ENCODE measurements around the gene BCL2L2.

BCL2L2 gene

DNA sequence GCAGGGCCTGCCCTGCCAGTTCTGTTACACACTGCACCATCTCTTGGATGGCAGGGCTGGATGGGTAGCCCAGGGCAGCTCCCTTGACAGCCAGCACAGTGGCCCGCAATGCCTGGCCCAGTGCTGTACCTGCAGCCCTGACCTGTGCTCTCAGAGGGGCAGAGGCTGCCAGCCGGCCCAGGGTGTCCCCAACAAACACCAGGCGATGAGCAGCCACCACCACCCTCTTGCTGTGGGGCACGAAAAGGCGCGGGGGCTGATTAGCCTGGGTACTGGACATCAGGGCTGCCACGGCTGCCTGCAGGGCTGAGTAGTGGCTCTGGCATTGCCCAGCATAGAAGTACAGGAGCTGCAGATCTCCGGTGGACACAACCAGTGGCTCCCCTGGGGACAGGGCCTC, 50.6 kb downstream of the BCL2L2 start:
- in situ Hi-C loops (cut with HindIII; ENCODE audit: low sequenced_read_pairs): no loop called here
- TF ChIP-seq, protein P1, sequence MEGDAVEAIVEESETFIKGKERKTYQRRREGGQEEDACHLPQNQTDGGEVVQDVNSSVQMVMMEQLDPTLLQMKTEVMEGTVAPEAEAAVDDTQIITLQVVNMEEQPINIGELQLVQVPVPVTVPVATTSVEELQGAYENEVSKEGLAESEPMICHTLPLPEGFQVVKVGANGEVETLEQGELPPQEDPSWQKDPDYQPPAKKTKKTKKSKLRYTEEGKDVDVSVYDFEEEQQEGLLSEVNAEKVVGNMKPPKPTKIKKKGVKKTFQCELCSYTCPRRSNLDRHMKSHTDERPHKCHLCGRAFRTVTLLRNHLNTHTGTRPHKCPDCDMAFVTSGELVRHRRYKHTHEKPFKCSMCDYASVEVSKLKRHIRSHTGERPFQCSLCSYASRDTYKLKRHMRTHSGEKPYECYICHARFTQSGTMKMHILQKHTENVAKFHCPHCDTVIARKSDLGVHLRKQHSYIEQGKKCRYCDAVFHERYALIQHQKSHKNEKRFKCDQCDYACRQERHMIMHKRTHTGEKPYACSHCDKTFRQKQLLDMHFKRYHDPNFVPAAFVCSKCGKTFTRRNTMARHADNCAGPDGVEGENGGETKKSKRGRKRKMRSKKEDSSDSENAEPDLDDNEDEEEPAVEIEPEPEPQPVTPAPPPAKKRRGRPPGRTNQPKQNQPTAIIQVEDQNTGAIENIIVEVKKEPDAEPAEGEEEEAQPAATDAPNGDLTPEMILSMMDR (IDR thresholded peaks at IDR 0.05; ENCODE audit: low read depth, low read length, missing control alignments): no peak
- no peak overlapping the region for H3K4me3 ChIP-seq (ENCODE audit: low read depth, low read length)
- no peak for DNase-seq (ENCODE audit: low read depth)

DNA sequence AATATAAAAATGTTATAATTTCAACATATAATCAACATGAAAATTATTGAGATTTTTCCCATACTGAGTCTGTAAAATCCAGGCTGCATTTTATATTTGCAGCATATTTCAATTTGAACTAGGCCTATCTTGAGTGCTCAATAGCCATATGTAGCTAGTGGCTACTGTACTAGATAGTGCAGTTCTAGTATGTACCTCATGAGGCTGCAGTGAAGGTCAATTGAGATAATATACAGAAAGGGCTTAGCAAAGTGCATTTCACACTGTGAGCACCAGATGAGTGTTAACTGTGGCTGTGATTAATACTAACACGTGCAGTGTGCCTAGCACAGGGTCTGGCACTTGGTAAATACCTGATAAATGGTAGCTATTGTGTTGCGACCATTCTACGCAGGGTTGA, 51.4 kb downstream of the BCL2L2 start:
- TF ChIP-seq, protein P1 (IDR thresholded peaks at IDR 0.05; ENCODE audit: low read depth, low read length, missing control alignments): no peak
- H3K4me3 ChIP-seq (ENCODE audit: low read depth, low read length): no peak overlapping the region
- no peak for DNase-seq (ENCODE audit: low read depth)
- in situ Hi-C loops (cut with HindIII; ENCODE audit: low sequenced_read_pairs): no loop called here

DNA sequence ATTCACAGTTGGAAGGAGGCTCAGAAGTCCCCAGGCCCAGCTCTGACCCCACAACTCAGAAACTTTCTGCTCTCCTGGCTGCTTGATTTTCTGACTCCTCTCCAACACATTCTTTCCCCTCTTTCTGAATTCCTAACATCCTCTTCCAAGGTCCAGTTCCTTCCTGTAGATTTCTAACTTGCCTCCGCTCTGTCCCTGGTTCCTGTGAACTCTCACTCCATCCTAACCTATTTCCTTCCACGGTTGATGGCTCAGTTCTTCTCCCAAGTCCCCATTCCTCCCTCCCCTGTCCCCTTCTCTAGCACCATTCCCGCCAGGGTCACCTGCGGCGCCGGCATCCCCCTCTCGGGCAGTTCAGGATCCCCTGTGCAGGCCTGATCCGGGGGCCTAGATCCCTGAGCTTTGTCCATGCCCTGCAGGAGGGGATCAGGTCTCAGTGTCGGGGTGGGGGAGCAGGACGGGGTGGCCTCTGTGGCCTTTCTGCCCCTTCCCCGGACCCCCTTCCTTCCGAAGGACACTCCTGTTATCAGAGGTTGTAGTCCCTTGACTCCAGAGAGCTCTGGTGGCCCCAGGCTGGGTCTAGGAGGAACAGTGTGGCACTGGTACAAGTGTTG, 52.0 kb downstream of the BCL2L2 start:
- TF ChIP-seq, protein P1 (IDR thresholded peaks at IDR 0.05; ENCODE audit: low read depth, low read length, missing control alignments): no peak
- no peak for DNase-seq (ENCODE audit: low read depth)
- no peak overlapping the region for H3K4me3 ChIP-seq (ENCODE audit: low read depth, low read length)
- in situ Hi-C loops (cut with HindIII; ENCODE audit: low sequenced_read_pairs): no loop called here

DNA sequence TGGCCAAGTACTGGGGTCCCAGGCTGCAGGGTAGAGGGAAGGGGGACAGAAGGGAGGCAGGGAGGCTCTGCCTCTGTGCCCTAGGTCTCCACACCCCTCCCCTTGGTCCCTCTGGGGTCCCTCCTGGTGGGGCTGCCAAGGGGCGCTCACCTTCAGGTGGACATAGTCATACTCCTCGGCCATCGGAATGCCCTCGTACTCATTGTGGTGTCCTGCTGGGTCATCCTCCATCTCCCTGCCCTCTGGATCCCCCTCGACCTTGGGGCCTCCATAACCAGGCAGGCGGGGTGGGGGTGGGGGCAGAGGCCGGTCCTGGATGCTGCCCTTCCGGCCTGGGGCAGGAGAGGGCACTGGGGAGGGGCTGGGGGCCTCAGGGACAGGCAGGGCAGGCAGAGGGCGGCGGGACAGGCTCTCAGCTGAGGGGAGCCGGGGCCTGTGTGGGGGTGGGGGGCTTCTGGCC, 52.6 kb downstream of the BCL2L2 start:
- DNase-seq (ENCODE audit: low read depth): no peak
- in situ Hi-C loops (cut with HindIII; ENCODE audit: low sequenced_read_pairs): no loop called here
- H3K4me3 ChIP-seq (ENCODE audit: low read depth, low read length): no peak overlapping the region
- TF ChIP-seq, protein P1 (IDR thresholded peaks at IDR 0.05; ENCODE audit: low read depth, low read length, missing control alignments): no peak

DNA sequence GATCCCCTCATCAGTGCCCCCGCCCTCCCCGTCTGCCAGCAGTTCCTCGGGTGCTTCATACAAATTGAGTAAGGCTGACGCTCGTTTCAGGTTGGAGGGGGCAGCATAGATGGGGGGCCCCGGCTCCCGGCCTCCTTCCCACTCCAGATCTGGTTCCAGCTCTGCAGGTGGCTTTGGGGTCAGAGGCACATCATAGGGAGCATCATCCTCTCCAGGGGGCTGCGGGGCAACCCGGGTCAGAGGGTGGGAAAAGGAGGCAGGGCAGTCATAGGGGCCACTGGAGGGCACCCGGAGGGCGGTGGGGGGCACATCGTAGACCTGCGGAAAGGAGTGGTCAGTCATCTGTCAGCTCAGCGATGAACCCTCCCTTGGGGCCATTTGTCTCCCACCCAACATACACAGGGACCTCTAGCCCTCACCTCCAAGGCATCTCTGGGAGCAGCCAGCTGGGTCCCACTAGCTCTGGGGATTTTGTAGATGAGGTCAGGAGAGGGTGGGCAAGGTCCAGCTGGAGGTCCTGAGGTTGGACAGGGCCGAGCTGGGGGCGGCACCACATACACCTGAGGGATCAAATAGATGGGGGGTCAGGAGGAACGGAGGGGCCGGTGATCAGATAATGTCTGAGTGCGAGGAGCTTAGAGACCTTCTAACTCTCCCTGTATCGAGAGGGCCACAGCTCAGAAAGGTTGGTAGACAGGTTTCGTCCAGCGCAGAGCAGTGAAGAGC, 53.3 kb downstream of the BCL2L2 start:
- H3K4me3 ChIP-seq (ENCODE audit: low read depth, low read length): no peak overlapping the region
- DNase-seq (ENCODE audit: low read depth): no peak
- in situ Hi-C loops (cut with HindIII; ENCODE audit: low sequenced_read_pairs): no loop called here
- TF ChIP-seq, protein P1 (IDR thresholded peaks at IDR 0.05; ENCODE audit: low read depth, low read length, missing control alignments): no peak

DNA sequence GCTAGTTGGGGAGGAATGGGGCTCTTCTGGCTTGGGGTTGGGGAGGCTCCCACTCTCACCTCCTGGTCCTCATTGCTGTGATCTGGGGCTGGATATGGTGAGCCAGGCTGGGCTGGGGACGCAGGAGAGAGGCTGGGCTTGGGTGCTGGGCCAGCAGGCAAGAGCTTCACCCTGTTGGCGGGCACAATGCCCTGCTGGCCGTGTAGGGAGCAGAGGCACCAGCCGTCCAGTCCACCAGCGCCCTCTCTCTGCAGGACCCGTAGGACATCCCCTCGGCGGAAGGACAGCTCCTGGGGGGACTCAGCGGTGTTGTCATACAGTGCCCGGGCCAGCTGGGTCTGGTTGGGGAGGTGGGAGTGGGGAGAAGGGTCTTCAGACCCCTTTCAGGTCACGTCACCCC, 53.9 kb downstream of the BCL2L2 start:
- DNase-seq (ENCODE audit: low read depth): no peak
- H3K4me3 ChIP-seq (ENCODE audit: low read depth, low read length): no peak overlapping the region
- TF ChIP-seq, protein P1 (IDR thresholded peaks at IDR 0.05; ENCODE audit: low read depth, low read length, missing control alignments): peak; percentile 7
- in situ Hi-C loops (cut with HindIII; ENCODE audit: low sequenced_read_pairs): no loop called here
